ENCODE results near the gene KIF26B.

DNA sequence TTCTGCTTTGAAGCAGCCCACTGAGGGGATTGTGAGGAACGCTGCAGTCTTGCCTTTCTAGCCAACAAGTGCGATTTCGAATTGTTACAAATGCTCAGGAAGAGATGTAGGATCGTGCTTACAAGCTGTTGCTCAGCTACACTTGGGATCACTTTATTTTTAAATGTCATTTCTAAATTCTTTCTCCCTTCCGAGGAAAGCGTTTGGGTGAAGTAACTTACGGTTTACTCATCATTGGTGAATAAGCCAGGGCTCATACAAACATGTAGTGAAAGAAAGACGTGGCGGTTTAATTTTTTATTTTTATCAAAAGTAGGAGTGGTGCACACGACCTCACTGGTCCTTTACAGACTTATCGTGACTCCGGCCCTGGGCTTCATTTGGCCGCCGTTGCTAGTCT lies 386.6 kb downstream of the KIF26B start:
- TF ChIP-seq POLR2A (IDR thresholded peaks at IDR 0.05) (no peak), EP300 (IDR thresholded peaks at IDR 0.05; ENCODE audit: low read depth) (no peak), POLR2AphosphoS5 (IDR thresholded peaks at IDR 0.05) (no peak)
- TF ChIP-seq, protein P1, sequence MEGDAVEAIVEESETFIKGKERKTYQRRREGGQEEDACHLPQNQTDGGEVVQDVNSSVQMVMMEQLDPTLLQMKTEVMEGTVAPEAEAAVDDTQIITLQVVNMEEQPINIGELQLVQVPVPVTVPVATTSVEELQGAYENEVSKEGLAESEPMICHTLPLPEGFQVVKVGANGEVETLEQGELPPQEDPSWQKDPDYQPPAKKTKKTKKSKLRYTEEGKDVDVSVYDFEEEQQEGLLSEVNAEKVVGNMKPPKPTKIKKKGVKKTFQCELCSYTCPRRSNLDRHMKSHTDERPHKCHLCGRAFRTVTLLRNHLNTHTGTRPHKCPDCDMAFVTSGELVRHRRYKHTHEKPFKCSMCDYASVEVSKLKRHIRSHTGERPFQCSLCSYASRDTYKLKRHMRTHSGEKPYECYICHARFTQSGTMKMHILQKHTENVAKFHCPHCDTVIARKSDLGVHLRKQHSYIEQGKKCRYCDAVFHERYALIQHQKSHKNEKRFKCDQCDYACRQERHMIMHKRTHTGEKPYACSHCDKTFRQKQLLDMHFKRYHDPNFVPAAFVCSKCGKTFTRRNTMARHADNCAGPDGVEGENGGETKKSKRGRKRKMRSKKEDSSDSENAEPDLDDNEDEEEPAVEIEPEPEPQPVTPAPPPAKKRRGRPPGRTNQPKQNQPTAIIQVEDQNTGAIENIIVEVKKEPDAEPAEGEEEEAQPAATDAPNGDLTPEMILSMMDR (IDR thresholded peaks at IDR 0.05), result no peak

All from transverse colon (tissue), 4 donors.